Measurements from ENCODE around the gene GOLT1A. TPM values are rescaled to one million over a fixed set of nuclear protein-coding genes. Genes with fewer than 3 reads are reported as not detected.

Gene GOLT1A
- total and polyA plus RNA-seq, 10 of the 15 experiments (the other 5 are each of a cell fraction or from before 2014, with no cell fraction given), result 0.09 to 0.46 TPM; not detected in 8

GRCh38 chr1:204255966-204256365 is 42.2 kb upstream of the GOLT1A start:
- in situ Hi-C loops (cut with MboI) (no loop called here), intact Hi-C loops (cut with micrococcal nuclease; ENCODE audit: unreplicated experiment) (no loop called here)
- DNase-seq (ENCODE audit: low read depth, low spot score) (no peak), FAIRE-seq (no peak), ATAC-seq (no peak)
- Histone ChIP-seq H2AFZ (ENCODE audit: control insufficient read depth, low read depth, low read length) (no peak overlapping the region), H3K27me3 (replicated peaks in 1 of 2; ENCODE audit: control insufficient read depth in 2 of 2, insufficient read depth in 2 of 2, low read length in 1 of 2) (peaks cover 2 to 5% of the 10 kb centered on the region in 2 experiments; a peak in 3 of 4 replicates), H3K27ac (ENCODE audit: control insufficient read depth, insufficient read depth) (no peak overlapping the region), H3K9me3 (replicated peaks; ENCODE audit: control insufficient read depth, insufficient read depth, low read length) (no peaks in the 10 kb centered on the region), H3K36me3 (ENCODE audit: control insufficient read depth in 2 of 2, insufficient read depth in 2 of 2, low read length in 1 of 2) (no peaks in the 10 kb centered on the region), H3K4me3 (no peak overlapping the region), H4K20me1 (ENCODE audit: control insufficient read depth, insufficient read depth) (no peaks in the 10 kb centered on the region; the same call in 1 of the 2 replicates), H3K9ac (ENCODE audit: control insufficient read depth, insufficient read depth, low read length) (no peak overlapping the region), H3K4me2 (ENCODE audit: control insufficient read depth, insufficient read depth) (no peak overlapping the region), H3K79me2 (ENCODE audit: control insufficient read depth, insufficient read depth, low read length) (no peaks in the 10 kb centered on the region), H3K4me1 (ENCODE audit: control insufficient read depth, insufficient read depth, low read length) (no peaks in the 10 kb centered on the region)
- CTCF ChIA-PET, result interaction anchor here (1.2 to 7.5 kb wide), 5 partner anchors 7 to 141 kb away, joined by 3 to 153 read pairs (median 9); partner anchors contain the start of gene PLEKHA6
- RAD21 ChIA-PET (ENCODE audit: unreplicated experiment), result interaction anchor here (1.0 kb wide), 2 partner anchors 14 to 143 kb away, joined by 3 to 6 read pairs; no protein-coding TSS in a partner anchor
- WGBS (ENCODE audit: insufficient coverage, insufficient replicate concordance, low lambda C conversion rate, missing lambda C conversion rate), result 2% methylated on average over 5 of the region's 5 CpGs
- no TSS peak for BruUV-seq (replicated peaks)
- SMC1A ChIA-PET (ENCODE audit: uncharacterized antibody, unreplicated experiment), result no interaction called here
- POLR2A ChIA-PET, result no interaction called here
- TF ChIP-seq FOS (IDR thresholded peaks at IDR 0.05; ENCODE audit: borderline replicate concordance, extremely low read depth, insufficient read length) (no peak), POLR2AphosphoS5 (IDR thresholded peaks at IDR 0.05; ENCODE audit: low read length) (no peak), ATF2 (IDR thresholded peaks at IDR 0.05; ENCODE audit: low read length) (no peak), SMARCA5 (IDR thresholded peaks at IDR 0.05) (no peak), ZNF687 (IDR thresholded peaks at IDR 0.05) (no peak), MYC (IDR thresholded peaks at IDR 0.05; ENCODE audit: insufficient read depth, insufficient read length, insufficient replicate concordance, low read length, severe bottlenecking) (no peak), BACH1 (IDR thresholded peaks at IDR 0.05; ENCODE audit: borderline replicate concordance) (no peak), EED (IDR thresholded peaks at IDR 0.05; ENCODE audit: low read depth) (no peak), KDM1A (IDR thresholded peaks at IDR 0.05; ENCODE audit: borderline replicate concordance) (no peak), RB1 (IDR thresholded peaks at IDR 0.05; ENCODE audit: borderline replicate concordance) (no peak), YY1 (IDR thresholded peaks at IDR 0.05; ENCODE audit: low read depth, low read length) (no peak), CBFB (IDR thresholded peaks at IDR 0.05; ENCODE audit: low read depth) (no peak), GABPA (IDR thresholded peaks at IDR 0.05; ENCODE audit: low read depth) (no peak), STAT1 (conservative IDR thresholded peaks at IDR 0.05) (no peak)
